GM19328 (cell line): ENCODE measurements around the gene ITGAL.

Source experiments
- ATAC-seq: cut with Tn5 transposase; IDR thresholded peaks from one replicate; pipeline ENCODE4 v1.9.1; 2021; ENCODE audit warnings: mild to moderate bottlenecking, moderate library complexity; ENCODE audit not compliant: unreplicated experiment

Gene ITGAL

DNA sequence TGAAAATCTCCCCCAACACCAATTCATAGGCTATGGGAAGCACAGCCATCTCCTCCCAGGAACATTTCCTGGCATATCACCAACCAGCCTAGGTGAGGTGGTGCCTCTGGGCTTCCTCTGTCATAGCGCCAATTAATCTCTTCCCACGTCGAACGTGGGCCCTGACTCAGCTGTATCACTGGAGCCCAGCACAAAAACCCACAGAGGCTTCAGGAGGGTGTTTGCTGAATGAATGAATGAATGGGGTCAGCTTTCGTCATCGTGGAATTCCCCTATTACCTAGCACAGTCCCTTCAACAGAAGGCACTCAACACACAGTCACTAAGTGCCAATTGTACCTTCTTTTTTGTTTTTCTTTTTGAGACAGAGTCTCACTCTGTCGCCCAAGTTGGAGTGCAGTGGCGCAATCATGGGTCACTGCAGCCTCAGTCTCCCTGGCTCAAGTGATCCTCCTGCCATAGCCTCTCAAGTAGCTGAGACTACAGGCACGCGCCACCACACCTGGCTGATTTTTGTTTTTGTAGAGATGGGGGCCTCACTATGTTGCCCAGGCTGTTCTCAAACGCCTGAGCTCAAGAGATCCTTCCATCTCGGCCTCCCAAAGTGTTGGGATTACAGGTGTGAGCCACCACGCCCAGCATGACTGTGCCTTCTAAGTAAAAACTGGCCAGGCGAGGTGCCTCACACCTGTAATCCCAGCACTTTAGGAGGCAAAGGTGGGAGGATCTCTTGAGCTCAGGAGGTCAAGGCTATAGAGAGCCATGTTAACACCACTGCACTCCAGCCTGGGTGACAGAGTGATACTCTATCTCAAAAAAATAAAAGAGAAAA is 94.8 kb downstream of the ITGAL start:
- no peak for ATAC-seq

DNA sequence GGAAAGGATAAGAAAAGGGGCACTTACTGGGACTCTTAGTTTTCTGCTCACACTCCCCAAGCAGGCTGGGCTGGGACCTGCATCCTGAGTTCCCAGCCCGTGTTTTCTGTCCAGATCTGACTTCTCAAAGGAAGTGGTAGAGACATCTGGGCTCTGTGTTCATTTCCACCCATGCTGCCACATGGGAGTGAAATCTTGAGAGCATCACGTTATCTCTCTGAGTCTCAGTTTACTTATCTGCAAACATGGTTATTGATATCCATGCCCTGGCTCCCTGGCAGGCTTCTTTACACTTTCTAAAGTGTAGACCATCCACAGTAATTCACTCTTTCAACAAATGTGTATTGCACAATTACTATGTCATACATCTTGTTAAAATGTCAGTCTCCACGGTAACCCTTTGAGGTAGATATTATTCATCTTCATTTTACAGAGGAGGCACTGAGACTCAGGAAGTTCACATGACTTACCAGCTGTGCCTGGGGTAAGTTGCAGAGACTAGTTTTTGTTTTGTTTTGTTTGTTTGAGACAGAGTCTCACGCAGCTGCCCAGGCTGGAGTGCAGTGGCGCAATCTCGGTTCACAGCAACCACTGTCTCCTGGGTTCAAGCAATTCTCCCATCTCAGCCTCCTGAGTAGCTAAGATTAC is 95.6 kb downstream of the ITGAL start:
- ATAC-seq, result no peak

DNA sequence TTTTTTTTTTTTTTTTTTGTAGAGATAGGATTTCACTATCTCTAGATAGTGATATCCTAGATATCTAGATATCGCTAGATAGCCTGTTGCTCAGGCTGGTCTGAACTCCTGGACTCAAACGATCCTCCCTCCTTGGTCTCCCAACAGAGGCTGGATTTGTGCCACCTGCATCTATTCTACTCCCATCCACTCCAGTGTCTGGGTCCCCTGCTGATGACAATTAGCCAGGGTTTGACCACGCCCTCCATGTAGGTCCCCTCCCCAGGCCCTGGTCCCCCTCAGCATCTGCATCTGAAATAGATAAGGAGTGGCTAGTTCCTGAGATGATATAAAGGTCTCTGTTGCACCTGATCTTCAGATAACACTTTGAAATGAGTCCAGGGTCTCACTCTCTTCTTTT is 96.7 kb downstream of the ITGAL start:
- ATAC-seq, result no peak

DNA sequence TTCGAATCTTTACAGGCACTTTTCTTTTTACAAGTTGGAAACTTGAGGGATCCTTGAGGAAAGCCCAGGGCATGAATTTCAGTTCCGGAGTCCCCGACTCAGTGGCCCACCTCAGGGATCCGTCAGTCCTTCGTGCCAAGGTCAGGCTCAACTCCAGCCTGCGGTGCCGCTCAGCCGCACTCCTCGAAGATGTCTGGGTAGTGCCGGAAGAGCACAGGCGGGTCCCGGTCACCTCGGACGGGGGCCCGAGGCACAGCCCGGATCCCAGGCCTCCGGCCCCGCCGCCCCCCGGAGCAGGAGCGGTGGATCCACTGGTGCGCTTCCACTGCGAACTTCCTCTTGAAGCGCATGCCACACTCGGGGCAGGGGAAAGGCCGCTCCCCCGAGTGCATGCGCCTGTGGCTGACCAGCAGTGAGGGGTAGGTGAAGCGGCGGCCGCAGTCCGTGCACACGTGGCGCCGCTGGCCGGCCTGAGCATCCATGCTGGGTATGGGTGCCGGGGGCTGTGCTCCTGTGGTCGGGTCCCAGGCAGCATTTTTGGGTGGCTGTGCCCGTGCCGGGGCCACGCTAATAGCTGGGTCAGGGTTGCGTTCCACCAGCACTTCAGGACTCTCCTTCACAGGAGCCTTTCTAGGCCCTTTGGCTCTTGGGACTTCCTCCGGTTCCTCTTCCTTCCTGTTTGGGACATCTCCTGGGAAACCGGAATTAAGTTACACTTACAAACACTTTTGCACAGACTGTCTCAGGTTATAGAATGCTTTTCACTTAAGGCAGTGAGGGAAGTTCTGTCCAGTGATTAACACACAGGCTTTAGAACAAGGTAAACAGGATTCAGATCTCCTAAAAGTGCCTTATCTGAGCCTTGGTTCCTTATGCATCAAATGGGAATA is 97.4 kb downstream of the ITGAL start:
- ATAC-seq, result no peak

DNA sequence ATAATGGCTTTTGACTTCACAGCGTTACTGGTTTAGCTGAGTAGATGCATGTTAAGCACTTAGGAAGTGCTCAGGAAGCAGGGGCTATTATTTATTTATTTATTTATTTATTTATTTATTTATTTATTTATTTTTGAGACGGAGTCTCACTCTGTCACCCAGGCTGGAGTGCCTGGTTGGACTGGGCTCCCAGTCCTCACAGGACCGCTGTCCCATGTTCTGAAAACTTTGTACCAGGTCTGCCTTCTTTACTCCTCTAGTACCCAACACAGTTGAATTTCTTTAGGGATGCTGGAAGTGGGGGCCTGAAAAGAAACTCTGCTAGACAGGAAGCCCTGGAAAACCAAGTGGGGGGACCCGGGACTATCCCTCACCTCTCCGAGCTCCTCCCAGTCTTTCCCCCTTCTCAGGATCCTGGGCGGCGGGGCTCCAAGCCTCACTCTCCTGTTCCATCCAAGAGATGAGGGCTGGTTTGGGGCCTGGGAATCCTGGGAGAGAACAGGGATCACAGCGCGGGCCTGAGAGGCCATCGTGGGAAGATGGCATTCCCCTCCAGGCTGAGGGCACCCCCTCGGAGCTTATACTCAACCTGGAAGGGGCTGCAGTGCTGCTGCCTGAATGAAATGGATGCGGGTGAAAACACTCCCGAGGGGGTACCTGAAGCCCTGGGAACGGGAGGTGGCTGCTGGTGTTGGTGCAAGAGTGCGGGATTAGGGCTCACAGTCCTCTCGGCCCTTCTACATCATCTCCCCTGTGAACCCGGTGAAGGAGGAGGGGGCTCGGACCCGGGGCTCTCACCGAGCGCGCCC is 98.3 kb downstream of the ITGAL start:
- no peak for ATAC-seq

DNA sequence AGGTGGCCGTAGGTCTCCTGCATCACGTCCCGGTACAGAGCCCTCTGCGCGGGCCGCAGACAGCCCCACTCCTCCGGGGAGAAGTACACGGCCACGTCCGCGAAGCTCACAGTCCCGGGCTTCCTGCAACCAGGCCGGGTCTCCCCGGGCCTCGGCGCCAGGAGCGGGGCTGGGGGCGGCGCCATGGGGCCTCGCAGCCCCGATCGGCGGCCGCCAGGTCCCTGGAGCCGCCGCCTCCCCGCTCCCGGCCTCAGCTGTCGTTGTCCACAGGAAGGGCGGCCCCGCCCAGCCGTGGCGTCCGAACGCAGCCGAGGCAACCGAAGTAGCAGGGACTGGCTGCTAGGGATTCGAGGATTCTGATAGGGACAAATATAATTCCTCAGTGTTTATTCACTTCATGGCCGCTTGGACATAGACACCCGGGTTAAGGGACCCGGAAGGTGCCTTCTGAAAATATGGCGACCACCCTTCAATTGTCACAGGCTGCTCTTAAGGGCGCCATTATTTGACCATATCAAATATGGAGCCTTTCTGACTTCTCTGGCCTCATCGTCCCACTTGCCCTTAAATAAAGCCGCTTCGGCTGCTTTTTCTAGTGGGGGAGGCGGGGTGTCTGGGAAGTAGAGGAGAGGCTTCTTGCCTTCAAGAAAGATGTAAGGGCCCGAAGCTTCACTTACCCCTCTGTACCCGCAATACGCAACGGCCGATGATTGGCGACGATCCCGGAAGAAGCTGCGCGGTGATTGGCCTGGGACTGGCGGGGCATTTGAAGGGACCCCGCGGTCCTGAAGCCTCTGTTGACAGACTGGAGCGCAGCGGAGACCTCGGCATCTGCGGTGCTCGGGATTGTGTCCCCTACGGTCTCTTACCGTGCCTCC is 99.1 kb downstream of the ITGAL start, which contains the start of gene ZNF688:
ZNF688 (minus strand) TSS at position 270 of the 878 bp plus-strand sequence; CDS start at position 185, 85 bp downstream.
- peak; percentile 71 for ATAC-seq
